ELF-1 (cell line): ENCODE data around the gene TARS1.

Experiments used
- DNase-seq: peaks from one replicate; pipeline ENCODE4 v3.0.0-alpha.2; 2016; ENCODE audit warnings: low read depth, low spot score

Gene TARS1

DNA sequence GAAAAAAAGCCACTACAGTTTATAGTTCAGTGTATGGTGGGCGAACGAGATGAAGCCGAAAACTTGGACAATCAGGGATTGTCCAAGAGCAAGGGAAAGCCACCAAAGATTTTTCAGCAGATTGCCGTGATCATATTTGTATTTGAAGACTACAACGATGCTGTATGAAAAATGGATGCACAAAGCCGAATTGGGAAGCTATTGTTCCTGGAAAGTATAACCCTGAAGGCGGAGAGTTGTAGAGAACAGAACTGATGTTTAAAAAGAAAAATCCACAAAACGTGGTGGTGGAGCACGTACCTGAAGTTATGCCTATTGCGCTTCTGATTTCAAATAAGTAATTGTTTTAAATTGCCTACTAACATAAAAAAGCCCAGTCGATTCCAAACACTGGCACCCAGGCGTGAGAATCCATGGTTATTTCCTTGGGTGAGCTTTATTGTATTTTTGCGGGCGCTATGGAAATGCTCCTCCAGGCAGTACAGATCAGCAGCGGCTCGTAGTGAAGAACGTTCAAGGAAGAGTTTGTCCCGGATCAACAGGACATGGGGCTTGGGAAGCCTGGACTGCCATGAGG lies 772 bp upstream of the TARS1 start:
- DNase-seq = no peak

DNA sequence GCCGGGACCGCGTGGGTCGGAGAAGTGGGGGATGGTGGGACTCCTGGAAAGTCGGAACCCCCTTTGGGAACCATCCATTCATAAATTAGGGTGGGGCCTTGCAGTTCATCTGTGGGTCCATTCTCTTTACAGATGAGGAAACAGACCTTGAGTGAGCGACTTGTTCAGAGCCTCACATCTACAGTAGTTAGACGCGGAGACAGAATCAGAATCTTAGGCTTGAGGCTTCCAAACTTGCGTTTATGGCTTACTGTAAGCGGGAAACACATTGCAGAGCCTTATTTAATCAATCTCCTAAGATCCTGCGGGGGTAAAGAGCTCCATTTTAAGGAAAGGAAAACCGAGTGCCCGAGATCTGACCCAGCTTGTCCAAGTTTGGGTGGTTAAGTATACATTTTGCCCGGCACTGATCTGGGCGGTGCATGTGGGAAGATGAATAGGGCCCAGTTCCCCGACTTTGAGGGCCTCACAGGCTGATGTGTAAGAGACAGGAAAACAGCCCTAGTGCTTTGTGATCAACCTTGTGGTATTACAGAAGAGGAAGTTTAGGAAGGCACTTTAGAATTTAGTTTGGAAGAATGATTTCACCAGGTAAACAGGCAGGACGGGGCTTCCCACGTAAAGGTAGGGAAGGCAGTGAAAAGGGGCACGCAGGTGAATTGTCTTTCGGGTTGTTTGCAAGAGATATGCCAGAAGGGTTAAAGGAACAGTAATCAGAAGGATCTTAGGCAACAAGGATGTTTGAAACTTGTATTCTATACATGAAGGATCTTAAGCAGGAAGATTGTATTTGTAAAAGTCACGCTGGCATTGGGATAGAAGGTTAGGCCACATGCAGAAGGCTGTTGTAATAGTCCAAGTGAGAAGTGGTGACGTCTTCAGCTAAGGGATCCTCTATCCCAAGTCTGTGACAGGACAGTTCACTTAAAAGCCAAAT lies 744 bp downstream of the TARS1 start:
- DNase-seq = peak; percentile 49

DNA sequence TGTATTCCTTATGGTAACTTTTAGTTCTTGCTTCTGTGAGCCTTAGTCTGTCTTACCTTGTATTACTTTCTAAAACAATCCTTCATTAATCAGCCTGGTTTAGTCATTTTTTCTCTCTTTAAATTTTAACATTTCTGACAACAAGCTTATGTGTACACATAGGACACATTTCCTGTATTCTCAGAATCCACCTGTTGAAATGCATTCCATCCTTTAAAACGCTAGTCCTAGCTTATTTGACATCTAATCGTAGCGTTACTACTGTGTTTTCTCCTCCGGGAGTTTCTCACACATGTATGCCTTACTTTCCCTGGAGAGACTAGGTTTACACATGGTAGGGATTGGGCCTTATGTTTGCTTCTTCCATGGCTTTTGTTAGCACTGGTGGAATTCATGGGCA lies 3.8 kb downstream of the TARS1 start:
- DNase-seq = no peak

DNA sequence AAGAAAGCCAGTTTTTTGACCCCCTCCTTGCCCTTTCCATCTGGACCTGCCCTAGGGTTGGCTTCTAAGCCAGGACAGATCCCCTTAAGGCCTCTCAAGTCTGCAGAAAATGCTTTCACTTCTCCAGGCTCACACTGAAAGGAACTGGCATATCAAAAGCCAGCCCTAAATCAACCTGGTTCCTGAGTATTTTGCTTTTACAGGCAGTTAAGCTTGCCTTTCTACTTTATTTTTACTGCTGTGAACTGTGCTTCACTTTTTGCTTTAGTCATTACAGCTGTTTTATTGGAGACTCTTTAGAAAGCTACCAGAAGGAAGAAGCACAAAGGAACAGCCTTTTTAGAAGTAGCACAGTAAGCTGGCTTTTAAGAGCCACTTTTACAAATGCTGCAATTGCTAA lies 5.0 kb downstream of the TARS1 start:
- DNase-seq = peak; percentile 46

DNA sequence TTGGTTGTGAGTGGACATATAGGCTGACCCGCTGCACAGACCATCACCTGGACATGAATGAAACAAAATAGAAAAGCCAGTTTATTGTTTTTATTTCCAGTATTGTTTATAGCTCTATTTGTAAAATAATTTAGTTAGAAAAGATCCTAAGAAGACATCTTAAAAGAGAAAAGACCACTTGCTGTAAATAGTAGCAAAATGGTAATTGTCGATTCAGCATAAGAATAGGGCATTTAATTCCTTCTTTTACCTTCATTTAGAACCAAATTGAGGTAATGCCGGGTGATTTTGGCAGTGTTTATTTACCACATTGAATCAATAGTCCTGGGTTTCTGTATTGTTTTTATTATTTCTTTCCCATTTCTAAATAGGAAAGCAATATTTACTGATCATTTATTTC lies 7.4 kb downstream of the TARS1 start:
- no peak for DNase-seq

DNA sequence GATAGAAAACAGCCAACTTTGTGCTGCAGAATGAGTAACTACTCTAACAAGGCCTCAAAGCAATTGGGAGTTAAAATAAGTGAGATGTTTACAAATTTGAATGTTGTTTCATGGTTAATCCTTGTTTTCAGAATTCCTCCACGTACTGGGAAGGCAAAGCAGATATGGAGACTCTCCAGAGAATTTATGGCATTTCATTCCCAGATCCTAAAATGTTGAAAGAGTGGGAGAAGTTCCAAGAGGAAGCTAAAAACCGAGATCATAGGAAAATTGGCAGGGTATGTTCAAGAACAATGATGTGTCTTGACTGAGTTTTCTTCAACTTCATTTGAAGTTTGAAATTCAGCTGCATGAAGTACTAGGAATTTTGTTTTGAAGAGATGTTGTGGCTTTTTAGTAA lies 16.4 kb downstream of the TARS1 start:
- DNase-seq = no peak

DNA sequence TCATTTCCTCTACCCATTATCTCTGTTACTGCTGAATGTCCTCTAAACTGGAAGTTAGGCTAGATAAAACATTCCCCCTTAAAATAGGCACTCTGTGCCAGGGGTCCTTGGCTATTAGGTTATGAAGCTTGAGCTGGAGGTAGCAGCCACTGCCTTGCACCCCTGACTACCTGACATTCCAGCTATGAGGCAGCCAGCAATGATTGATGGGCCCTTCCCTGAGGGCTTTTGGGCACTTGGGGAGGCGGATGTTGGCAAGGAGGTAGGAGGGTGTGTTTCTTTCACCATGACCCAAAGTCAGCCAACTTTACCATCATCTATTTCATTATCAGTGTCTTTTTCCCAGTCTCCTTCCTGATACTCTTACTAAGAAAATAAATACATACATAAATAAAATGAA lies 17.1 kb downstream of the TARS1 start:
- peak; percentile 27 for DNase-seq

DNA sequence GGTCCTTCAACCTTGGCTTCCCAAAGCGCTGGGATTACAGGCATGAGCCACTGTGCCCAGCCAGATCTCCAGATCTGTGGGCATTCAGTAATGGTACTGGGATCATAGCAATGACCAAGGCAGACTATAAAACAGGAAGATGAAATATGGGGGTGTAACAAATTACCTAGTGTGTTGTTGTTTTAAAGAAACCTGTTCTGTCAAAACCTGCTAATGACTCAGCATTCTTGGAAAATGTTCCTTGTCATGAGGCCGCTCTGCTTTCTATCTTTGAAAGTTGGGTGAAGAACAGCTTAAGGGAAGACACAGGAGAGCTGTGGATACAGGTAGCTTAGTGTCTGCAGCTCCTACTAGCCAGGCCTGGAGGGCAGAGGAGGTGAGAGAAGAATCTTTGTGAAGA lies 19.4 kb downstream of the TARS1 start:
- DNase-seq = no peak

DNA sequence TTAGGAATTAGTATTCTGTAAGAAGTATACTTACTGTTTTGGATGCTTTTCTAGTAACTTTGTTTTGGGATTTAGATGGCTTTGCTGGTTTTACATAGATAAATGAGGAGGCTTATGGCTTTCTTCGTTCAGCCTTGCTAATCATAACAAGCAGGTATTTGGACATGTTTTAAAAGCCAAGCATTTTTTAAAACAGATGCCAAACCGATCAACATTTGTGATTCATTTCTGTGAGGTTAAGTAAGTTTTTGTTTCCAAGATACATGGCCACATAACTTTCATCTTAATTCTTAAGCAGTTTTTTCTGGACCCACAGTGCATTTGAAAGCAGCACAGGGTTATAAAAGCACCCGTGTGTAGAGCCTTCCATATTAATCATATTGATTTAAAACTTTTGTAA lies 21.7 kb downstream of the TARS1 start:
- no peak for DNase-seq

DNA sequence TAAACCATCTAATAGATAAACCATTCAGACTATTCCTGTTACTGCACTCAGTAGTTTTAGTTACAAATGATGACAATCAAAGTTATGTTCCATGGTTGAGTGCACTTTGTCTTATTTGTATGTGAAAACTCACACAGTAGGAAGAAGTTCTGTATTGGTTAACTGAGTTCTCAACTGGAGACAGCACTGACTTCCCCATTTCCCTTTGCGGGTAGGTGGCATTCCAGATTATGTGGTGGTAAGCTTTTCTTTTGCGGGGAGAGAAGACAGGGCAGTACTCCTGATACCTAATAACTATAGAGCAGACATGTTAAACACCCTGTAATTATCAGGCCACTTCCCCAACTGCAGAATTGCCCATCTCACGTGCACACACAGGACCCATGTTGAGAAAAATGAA lies 24.4 kb downstream of the TARS1 start:
- DNase-seq = no peak

DNA sequence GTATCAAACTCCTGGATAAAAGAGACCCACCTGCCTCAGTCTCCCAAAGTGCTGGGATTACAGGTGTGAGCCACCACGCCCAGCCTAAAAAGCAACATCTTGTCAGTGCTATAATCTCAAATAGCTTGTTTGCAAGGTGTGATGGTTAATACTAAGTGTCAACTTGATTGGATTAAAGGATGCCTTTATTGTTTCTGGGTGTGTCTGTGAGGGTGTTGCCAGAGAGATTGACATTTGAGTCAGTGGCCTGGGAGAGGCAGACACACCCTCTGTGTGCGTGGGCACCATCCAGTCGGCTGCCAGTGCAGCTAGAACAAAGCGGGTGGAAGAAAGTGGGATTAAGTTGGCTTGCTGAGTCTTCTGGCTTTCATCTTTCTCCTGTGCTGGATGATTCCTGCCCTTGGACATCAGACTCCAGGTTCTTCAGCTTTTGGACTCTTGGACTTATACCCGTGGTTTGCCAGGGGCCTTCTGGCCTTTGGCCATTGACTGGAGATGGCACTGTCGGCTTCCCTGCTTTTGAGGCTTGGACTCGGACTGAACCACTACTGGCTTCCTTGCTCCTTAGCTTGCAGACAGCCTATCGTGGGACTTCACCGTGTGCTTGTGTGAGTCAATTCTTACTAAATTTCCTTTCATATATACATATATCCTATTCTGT lies 28.1 kb downstream of the TARS1 start:
- no peak for DNase-seq

DNA sequence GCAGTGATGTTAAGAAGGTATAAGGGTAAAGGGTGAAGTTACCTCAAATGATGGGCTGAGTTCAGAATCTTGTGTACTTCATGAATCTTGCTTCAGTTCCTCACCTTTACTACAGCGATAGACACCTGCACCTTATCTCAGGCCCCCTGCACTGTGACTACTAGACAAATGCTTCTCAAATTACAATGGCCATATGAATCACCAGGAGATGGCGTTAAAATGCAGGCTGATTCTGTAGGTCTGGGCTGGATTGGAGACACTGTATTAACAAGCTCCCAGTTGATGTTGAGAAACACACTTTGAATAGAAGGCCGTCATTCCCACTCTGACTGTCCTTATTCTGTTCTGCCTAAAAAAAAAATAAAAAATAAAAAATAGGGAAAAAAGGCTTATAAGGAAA lies 29.8 kb downstream of the TARS1 start:
- DNase-seq = peak; percentile 35

DNA sequence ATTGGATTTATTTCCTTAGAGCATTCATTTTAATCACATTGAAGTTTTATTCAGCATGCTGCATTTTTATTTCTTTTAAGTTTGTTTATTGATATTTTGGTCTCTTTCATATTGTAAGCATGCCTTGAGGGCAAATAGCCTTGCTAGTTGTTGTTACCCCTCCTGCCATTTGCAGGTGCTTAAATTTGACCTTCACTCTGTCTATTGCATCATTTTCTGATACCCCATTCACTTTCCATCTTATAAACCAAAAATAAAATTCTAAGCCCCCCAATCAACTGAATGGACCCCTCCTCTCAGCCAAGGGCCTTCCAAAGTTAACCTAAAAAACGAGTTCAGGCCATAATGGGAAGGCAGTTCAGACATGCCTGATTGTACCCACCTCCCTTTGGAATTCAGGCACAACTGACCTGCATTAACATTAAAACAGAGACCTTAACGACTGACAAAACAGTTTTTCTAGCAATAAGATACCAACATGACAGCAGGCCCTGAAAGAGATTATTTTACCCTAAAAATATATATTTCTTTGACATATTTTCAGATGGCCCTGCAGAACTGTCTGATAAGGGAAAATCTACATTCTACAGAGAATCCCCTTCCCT lies 32.1 kb downstream of the TARS1 start:
- peak; percentile 39 for DNase-seq

DNA sequence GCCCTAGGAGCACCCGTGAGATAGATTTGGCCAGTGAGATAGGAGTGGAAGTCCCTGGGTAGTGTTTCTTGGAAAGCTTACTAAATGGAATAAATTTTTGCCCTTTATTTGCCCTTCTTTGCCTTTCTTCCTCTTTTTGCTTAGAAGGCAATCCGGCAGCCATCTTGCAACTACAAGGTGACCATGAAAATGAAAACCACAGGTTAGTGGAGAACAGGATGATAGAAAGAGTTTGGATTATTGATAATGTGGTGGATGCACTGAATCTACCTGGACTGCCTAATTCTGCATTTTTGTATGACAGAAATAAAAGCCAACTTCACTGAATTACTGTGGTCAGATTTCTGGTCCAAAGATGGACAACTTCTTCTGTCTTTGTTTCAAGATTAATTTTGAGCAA lies 33.2 kb downstream of the TARS1 start:
- no peak for DNase-seq

DNA sequence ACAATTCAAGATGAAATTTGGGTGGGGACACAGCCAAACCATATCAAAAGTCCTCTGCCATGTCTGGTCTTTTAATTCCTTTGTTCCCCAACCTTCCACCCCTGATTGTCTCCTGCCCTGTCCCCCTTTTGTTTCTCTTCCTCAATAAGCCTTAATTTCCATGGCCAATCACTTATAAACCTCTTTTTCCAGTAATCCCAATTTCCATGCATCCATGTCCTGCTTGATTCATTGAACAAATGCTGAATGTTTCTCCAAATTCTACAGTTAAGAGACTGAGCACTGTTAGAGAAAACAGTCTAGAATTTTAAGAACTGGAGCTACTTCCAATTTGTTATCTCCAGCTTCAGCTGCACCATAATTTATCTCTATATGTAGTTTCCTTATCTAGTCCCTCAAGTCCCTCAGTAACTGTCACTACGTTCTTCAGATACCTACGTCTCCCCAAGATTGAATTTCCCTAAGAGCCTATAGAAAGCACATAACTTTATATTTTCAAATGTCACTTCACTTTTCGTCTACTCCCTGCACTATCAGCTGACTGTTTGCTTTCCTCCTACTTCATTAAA lies 34.2 kb downstream of the TARS1 start:
- DNase-seq = no peak

DNA sequence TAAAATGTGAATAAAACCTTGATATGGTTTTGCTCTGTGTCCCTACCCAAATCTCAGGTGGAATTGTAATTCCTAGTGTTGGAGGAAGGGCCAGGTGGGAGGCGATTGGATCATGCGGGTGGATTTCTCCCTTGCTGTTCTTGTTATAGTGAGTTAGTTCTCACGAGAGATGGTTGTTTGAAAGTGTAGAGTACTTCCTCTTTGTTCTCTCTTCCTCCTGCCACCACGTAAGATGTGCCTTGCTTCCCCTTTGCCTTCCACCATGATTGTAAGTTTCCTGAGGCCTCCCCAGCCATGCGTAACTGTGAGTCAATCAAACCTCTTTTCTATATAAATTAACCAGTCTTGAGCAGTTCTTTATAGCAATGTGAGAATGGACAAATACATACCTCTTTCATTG lies 34.9 kb downstream of the TARS1 start:
- no peak for DNase-seq

DNA sequence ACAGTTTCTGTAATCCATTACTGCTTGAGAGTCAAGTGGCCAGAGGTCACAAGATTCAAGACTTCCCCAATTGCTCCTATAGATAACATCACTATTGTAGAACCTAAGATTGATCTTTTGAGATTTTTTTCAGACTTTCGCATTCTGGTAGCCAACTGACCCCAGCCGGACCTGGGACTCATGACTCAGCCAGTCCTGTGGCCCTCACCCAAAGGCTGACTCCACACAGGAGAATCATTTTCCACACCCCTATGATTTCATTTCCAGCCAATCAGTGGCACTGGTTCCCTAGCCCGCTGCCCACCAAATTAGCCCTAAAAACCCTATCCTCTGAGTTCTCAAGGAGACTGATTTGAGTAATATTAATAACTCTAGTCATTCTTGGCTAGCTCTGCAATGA lies 36.2 kb downstream of the TARS1 start:
- no peak for DNase-seq

DNA sequence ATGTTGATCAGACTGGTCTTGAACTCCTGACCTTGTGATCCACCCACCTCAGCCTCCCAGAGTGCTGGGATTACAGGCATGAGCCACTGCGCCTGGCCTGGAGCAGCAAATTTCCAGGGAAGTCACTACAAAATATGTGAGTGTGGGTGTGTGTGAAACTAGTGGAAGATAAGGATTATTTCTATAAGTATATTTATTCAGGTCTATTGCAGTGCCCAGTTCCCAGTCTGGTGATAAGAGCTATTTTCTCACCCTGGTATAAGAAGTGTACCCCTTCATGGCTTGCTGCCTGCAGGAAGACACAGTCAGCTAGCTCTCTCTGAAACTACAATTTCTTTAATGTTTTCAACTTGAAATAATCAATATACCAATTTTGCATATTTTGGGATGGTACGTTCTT lies 37.1 kb downstream of the TARS1 start:
- DNase-seq = no peak

DNA sequence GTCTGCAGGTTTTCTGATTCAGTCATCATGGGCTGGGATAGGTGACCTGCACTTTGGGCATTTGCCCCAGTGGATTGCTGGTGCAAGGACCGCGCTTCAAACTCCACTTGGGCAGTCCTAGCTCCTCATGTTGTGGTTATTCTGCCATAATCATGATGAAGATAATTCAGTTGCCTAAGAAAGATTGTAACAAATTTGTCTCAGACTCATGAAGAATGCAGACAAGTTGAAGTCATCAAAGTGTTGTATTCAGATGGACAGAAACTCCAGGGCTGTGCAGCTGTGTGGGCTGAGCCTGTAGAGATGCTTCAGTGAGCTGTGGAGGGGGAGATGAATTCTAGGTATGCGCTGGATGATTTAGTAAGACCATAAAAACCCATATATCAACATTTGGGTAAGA lies 38.5 kb downstream of the TARS1 start:
- no peak for DNase-seq

DNA sequence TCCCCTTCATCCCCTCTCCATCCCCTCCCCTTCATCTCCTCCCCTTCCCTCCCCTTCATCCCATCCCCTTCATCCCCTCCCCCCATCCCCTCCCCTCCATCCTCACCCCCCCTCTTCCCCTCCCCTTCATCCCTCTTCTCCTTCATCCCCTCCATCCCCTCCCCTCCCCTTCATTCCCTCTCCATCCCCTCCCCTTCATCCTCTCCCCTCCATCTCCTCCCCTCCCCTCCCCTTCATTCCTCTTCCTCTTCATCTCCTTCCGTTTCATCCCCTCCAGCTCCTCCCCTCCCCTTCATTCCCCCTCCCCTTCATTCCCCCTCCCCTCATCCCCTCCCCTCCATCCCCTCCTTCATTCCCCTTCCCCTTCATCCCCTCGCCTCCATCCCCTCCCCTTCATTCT lies 40.1 kb downstream of the TARS1 start:
- DNase-seq = no peak

DNA sequence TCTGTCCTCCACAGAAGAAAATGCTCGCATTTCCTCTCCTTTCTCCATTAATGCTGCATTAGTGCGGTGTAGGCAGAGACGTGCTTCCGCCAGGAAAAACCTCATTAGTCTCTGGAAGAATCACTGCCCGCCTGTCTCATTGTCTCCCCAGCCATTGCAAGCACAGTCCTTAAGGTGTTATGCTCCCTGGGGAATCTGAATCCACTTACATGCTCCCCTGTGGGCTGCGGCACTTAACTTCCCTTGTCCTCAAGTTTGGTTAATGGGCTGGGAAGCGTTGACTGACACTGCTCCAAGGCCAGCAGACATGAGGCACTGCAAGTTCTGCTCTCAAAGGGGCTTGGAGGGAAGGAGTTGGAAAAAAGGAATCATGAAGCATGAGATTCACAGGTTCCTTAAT lies 41.6 kb downstream of the TARS1 start:
- peak; percentile 66 for DNase-seq

DNA sequence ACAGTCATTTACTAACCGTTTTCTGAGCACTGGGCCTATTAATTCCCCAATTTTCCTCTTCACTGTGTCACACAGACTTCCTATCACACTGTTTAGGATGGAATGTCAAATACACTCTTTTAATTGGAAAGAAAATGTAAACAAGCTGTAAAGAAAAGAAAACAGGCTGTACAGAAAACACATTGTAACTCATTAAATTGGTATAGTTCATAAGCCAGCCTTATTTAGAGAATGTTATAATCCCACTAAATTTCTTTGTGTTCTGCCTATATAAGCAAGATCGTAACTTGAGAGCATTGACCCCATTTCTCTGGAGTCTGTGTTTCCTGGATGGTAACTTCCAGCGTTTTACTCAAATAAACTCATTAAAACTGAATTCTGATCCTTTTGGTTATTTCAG lies 46.5 kb downstream of the TARS1 start:
- no peak for DNase-seq
